ENCODE data around the gene FOXI1. TPM values are rescaled to one million over a fixed set of nuclear protein-coding genes. Genes with fewer than 3 reads are reported as not detected.

Gene FOXI1
- total RNA-seq = under 0.01 TPM in 1 of 2 replicates, not detected in the other

DNA sequence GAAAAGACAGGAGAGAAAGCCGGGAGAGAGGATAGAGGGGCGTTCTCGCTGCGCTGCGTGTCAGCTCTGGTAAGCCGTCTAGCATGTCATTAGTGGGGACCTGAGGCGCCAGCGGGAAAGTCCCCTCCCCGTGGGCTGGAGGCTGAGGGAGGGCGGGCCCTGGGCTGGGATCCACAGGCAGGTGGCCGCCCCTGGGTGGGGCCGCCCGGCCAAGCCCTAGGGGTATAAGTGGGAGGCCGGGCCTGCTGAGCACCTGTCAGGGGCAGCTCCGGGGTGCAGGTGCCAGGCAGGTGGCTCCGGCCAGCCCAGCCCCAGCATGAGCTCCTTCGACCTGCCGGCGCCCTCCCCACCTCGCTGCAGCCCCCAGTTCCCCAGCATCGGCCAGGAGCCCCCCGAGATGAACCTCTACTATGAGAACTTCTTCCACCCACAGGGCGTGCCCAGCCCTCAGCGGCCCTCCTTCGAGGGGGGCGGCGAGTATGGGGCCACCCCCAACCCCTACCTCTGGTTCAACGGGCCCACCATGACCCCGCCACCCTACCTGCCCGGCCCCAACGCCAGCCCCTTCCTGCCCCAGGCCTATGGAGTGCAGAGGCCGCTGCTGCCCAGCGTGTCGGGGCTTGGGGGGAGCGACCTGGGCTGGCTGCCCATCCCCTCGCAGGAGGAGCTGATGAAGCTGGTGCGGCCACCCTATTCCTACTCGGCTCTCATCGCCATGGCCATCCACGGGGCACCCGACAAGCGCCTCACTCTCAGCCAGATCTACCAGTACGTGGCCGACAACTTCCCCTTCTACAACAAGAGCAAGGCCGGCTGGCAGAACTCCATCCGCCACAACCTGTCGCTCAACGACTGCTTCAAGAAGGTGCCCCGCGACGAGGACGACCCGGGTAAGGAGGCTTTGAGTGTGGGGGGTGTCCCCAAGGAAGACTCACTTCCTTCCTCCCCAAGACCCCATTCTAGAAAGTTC, at the start of gene FOXI1:
Gene FOXI1, plus strand, starts transcription at position 256 of the 970 bp plus-strand sequence. Its CDS starts 61 bp downstream, at position 317.

Other genes with a start within 250 kb of the FOXI1 start
- gene INSYN2B, start 125.4 kb upstream of the FOXI1 start, total RNA-seq = 24.0 and 39.7 TPM in 2 replicates
- under 0.01 TPM in 1 of 2 replicates, not detected in the other for gene C5orf58, start 127.1 kb downstream of the FOXI1 start, total RNA-seq
- gene LCP2, start 191.9 kb downstream of the FOXI1 start, total RNA-seq = not detected in 2 replicates

Data from regular cardiac myocyte (primary cell).